ENCODE measurements around the gene ARHGAP10.
"Not testable (repeated sequence)": the region's sequence is repeated elsewhere in the genome, so short reads cannot be mapped to it uniquely, and the experiment has no call there.

Gene ARHGAP10

GRCh38 chr4:147794787-147795413, 63.0 kb downstream of the ARHGAP10 start:
- DNase-seq = no peak

DNA sequence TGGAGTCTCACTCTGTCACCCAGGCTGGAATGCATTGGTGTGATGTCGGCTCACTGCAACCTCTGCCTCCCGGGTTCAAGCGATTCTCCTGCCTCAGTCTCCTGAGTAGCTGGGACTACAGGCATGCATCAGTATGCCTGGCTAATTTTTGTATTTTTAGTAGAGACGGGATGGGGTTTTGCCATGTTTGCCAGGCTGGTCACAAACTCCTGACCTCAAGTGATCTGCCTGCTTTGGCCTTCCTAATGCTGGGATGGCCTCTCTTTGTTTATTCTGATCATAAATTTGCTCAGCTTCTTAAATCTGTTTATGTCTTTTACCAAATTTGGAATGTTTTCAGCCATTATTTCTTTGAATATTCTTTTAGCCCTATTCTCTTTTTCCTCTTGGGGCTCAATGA, 67.2 kb downstream of the ARHGAP10 start:
- DNase-seq = not testable (repeated sequence)

GRCh38 chr4:147799986-147800555, 68.2 kb downstream of the ARHGAP10 start:
- no peak for DNase-seq

DNA sequence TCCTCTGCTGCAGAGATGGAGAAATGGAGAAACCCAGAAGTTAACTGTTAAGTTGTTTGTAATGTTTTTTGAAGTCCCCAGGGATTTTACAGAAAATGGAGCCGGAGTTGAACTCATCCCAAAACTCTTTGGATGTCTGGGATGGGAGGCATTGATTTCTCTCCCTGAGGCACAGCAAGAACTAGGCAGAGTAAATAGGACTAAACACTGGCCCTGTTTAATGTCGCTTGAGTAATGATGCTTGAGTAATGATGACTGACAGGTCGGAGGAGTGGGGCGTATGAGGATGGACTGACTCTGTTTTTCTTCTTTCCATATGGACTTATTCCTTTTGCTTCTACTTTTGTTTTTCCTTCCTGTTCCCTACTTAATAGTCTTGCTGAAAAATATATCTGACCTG, 69.9 kb downstream of the ARHGAP10 start:
- peak; percentile 57 to 79 for DNase-seq

DNA sequence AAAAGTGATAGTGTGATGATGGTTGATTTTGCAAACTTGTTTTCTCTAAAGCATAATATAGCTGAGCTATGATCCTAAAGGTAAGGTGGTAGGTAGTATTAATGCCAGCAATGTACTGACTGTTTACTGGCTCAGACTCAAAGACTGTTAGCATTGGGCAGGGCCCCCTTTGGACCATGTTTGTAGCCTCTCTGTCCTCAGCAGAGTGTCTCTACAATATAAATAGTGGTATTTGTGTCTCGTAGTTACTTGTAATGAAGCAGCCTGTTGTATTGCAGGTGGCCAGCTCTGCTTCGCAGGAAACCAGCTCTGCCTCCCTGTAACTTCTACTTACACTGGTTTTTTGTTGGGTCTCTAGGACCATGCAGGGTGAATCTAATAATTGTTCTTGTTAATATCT, 70.5 kb downstream of the ARHGAP10 start:
- DNase-seq = no peak

GRCh38 chr4:147805946-147806345, 74.1 kb downstream of the ARHGAP10 start:
- DNase-seq = no peak

GRCh38 chr4:147808447-147808846, 76.6 kb downstream of the ARHGAP10 start:
- DNase-seq = no peak

GRCh38 chr4:147809211-147809610, 77.3 kb downstream of the ARHGAP10 start:
- no peak for DNase-seq

- no peak for DNase-seq
Observed at GRCh38 chr4:147811878-147812277, 80.0 kb downstream of the ARHGAP10 start.

- no peak for DNase-seq
Observed at GRCh38 chr4:147813109-147813773, 81.4 kb downstream of the ARHGAP10 start.

- DNase-seq = no peak
Observed at GRCh38 chr4:147813973-147814372, 82.1 kb downstream of the ARHGAP10 start.

- DNase-seq = no peak
Observed at GRCh38 chr4:147814376-147814775, 82.5 kb downstream of the ARHGAP10 start.

DNA sequence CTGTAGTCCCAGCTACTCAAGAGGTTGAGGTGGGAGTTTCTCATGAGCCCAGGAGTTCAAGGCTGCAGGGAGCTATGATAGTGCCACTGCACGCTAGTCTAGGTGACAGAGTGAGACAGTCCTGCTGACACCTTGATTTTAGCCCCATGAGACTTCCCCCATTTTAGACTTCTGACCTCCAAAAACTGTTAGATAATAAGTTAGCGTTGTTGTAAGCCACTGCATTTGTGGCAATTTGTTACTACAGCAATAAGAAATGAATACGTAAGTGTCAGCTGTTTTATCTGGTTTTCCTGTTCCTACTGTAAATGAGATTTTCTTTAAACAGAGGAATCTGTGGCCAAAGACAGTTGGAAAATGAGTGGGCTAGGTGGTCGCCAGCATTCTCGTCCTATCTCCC, 83.9 kb downstream of the ARHGAP10 start:
- no peak for DNase-seq

DNA sequence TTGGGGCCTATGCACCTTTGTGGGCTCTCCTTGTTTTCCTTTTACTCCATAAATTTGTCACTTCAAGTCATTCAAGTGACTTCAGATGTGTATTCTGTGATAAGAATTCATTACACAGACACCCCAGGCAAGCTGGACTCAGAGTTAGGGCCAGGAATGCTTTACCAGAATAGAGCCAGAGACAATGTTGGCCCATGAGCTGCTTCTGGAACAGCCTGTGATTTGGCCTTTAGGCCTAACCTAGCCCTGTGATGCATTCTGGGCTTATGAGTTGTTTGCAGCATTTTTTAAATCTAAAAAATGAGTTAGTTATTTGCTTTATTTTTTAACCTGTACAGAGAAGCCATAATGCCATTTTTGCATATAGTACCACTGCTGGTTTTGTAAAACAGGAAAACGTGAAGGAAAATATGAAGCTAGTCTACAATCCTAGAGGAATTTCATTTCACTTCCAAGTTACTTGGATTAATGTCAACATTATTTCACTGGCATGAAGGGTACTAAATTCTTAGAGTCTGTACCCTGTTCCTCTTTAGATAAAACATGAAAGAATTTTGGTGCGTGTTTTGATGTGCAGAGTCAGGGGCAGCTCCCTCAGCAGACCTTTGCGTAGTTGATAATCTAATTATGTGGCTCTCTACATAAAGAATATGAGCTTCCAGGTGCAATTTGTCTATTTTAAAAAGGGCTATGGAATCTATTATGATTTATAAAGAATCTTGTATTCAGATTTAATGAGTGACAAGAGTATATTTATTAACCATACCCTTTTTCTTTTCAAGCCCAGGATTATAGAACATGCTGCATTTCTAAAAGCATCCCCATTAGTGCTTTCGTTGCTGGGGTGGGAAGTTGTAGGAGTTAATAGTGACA, 84.7 kb downstream of the ARHGAP10 start:
- DNase-seq = no peak

- no peak for DNase-seq
Observed at GRCh38 chr4:147820975-147821374, 89.1 kb downstream of the ARHGAP10 start.

- DNase-seq = no peak
Observed at GRCh38 chr4:147821555-147821954, 89.7 kb downstream of the ARHGAP10 start.

GRCh38 chr4:147822128-147822527, 90.2 kb downstream of the ARHGAP10 start:
- peak; percentile 48 to 86 for DNase-seq

DNA sequence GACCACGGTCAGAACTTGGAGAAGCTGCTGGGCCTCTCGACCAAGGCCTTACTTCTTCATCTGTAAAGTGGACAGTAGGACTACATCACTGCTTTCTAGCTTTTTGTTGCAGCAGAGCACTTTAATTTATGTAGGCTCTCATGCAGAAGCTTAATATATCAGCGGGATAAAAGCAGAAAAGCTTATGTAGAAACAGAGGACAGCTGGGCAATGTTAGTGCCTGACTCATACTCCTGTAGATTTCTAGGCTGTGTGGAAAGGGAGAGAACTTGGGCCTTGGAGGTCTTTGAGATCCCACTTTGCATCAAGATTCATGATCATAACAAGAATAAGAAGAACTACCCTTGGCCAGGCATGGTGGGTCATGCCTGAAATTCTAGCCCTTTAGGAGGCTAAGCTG, 91.2 kb downstream of the ARHGAP10 start:
- peak in 1 of 2 experiments; percentile 19 for DNase-seq

- no peak for DNase-seq
Observed at GRCh38 chr4:147824316-147824715, 92.4 kb downstream of the ARHGAP10 start.

DNA sequence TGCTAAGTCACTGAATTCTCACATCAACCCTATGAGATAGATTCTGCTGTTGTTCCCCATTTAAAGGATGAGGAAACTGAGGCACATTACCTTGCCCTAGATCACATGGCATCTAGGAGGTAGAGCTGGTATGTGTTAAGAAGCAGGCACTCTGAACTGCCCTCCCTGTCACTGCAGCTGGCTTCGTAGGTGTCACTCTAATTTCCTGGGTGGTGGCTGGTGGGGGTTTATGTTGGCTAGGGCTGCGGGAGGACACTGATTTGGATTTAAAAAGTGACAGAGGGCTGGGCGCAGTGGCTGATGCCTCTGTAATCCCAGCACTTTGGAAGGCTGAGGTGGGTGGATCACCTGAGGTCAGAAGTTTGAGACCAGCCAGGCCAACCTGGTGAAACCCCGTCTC, 93.0 kb downstream of the ARHGAP10 start:
- no peak for DNase-seq

GRCh38 chr4:147825451-147826287, 93.8 kb downstream of the ARHGAP10 start:
- no peak for DNase-seq

DNA sequence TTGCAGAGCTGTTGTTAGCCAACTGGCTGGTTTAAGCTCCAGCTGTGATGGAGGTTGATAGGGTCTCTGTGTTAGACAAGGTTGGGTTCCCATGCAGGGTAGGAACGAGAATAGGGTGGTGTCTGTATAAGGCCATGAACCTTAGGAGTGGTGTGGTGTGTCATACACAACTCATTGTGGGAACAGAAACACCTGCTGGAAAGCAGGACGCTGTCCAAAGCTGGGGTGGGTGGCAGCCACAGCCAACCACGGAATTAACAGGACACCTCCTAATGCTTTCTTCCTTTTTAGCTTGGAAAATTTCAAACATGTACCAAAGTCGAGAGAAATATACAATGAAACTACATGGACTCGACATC, 94.4 kb downstream of the ARHGAP10 start:
- DNase-seq = no peak

Data from NCI-H446 (cell line).